Right kidney (tissue), 1 donor: Measurements from ENCODE around the gene LKAAEAR1.
"Not testable (repeated sequence)": the region's sequence is repeated elsewhere in the genome, so short reads cannot be mapped to it uniquely, and the experiment has no call there.

Source experiments
- DNase-seq: peaks from one replicate; pipeline ENCODE4 v3.0.0-alpha.2; 2016

LKAAEAR1 gene

GRCh38 chr20:64099086-64099786 lies 15.0 kb upstream of the LKAAEAR1 start:
- peak; percentile 8 for DNase-seq

DNA sequence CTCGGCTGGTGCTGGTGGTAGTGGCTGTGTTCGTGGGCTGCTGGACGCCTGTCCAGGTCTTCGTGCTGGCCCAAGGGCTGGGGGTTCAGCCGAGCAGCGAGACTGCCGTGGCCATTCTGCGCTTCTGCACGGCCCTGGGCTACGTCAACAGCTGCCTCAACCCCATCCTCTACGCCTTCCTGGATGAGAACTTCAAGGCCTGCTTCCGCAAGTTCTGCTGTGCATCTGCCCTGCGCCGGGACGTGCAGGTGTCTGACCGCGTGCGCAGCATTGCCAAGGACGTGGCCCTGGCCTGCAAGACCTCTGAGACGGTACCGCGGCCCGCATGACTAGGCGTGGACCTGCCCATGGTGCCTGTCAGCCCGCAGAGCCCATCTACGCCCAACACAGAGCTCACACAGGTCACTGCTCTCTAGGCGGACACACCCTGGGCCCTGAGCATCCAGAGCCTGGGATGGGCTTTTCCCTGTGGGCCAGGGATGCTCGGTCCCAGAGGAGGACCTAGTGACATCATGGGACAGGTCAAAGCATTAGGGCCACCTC lies 14.3 kb upstream of the LKAAEAR1 start:
- peak; percentile 2 for DNase-seq

GRCh38 chr20:64096535-64096934 lies 12.3 kb upstream of the LKAAEAR1 start:
- no peak for DNase-seq

- DNase-seq: no peak
These were observed 11.7 kb upstream of the LKAAEAR1 start for GRCh38 chr20:64095927-64096326.

DNA sequence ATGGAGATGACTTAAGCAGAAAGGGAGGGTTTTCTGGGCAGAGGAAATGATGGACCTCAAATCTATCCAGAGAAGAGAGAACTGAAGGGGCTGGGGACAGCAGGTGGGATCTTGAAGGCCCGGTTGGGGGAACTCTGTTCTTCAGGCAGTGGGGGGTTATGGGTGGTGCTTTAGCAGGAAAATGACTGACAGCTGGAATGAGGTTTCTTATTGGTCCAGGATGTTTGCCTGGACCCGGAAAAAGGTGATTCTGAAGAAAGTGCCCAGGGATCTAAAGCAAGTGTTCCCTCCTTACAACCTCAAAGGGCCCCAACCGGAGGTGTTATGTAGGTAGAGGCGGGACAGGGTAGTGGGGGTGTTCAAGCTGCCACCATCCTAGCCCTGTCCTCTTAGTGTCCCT lies 11.3 kb upstream of the LKAAEAR1 start:
- no peak for DNase-seq

DNA sequence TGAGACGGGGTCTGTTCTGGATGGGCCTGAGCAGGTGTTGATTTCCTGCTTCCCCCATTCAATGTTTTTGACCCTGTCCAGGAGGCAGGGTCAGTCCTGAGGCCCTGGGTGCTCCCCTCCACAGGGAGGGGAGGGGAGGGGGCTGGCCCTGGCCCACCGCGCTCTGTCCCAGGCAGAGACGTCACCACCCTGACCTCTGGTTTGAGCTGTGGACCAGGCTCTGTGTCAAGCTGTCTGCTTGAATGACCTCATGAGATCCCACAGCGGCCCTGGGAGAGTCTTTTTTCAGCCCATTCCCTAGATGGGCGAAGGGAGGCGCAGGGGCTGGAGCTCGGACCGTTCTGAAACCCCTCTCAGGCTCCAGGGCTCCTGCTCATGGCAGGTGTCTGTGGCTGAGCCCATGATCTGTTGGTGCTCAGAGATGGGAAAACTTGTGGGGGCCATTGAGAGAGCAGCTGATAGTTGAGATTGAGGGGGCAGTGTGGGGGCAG lies 8.9 kb upstream of the LKAAEAR1 start:
- peak; percentile 25 for DNase-seq

DNA sequence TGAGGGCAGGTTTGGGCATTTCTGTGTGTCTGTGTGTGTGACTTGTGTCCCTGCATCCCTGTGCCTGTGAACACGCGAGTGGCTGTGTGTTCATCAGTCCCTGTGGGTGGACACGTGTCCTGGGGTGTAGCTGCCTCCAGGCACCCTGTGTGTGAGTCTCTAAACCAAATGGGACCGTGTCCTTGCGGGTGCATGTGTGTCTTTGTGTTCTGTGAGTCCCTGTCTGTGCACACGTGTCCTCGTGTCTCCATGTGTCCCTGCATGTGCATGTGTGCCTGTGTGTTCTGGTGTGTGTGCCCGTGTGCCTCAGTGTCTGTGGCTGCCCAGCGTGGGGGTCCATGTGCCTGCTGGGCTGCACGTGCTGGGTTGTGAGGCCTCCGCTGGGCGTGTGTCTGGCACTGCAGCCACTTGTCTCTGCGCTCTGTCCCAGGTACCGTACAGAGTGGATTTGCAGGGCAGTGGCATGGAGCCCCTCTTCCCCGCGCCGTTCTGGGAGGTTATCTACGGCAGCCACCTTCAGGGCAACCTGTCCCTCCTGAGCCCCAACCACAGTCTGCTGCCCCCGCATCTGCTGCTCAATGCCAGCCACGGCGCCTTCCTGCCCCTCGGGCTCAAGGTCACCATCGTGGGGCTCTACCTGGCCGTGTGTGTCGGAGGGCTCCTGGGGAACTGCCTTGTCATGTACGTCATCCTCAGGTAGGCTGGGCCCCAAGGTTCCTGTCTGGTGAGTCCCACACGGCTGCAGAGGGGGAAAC lies 8.2 kb upstream of the LKAAEAR1 start:
- peak; percentile 19 for DNase-seq

DNA sequence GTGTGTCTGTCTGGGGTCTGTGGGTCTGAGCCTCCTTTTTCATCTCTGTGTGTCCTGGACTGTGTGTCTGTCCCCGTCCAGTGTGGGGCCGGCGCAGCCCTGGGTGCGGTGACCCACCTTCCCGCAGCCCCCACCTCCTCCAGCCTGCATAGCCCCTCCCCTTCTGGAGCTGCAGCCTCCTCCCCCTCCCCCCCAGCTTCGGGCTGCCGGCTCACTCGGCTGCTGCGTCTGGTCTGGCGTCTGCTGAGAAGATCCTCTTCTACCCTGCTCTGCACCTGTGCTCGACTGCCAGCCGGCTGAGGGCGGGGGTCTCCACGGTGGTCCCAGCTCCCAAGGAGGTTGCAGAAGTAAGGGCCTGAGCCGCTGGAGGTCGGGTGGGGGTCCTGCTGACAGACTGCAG lies 7.6 kb upstream of the LKAAEAR1 start:
- no peak for DNase-seq

DNA sequence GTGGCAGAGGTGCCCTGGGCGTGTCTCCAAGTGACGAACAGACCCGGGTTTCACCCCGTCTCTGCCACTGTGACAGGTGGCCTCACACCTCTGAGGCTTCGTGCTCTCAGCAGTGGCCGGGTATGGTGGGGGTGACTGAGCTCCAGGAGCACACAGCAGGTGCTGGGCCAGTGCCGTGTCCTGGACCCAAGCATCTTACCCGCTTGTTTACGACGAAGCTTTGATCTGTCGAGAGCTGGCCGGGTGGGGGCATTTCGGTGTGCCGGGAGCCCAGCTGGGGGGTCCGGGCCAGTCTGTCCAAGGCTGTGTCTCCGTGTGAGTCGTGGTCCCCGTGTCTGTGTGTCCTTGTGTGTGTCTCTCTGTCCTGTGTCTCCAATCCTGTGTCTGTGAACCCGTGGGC lies 7.1 kb upstream of the LKAAEAR1 start:
- no peak for DNase-seq

DNA sequence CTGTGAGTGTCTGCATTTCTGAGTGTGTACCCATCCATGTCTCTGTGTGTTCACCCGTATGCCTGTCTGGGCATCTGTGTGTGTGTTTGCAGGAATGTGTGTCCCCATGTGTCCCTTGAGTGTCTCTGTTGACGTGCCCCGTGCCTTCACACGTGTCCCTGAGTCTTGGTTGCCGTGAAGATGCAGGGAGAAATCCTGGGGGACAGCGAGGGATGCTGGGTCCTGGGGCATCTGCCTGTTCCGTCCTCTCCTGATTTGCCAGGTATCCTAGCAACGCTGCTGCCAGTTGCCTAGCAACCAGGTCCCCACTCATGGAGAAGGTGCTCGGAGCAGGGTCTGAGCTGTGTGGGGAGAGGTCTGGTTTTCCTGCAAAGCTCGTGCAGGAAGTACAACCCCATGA lies 6.0 kb upstream of the LKAAEAR1 start:
- DNase-seq: no peak

DNA sequence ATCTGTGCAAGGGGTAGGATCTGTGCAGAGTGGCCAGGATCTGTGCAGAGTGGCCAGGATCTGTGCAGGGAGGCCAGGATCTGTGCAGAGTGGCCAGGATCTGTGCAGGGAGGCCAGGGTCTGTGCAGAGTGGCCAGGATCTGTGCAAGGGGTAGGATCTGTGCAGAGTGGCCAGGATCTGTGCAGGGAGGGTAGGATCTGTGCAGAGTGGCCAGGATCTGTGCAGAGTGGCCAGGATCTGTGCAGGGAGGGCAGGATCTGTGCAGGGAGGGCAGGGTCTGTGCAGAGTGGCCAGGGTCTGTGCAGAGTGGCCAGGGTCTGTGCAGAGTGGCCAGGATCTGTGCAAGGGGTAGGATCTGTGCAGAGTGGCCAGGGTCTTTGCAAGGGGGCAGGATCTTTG lies 4.4 kb upstream of the LKAAEAR1 start:
- not testable (repeated sequence) for DNase-seq

- not testable (repeated sequence) for DNase-seq
These were observed 3.1 kb upstream of the LKAAEAR1 start for GRCh38 chr20:64087226-64087825.

DNA sequence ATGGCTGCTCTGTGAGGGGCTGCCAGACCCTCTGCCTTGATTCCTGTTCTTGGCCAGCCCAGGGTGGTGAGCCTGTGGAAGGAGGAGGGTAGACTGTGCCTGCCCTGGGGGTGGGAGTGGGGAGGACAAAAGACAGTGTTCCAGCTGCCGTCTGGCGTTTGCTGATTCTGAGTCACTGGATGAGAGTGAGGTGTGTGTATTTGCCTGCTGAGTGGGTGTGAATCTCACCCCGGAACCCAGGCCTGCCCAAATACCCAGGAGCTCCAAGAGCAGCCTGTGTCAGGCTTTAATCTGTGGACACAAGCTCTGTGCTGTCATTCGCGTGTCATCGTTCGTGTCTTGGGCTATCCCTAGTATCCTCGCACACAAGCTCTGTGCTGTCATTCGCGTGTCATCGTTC lies 2.6 kb upstream of the LKAAEAR1 start:
- DNase-seq: no peak

DNA sequence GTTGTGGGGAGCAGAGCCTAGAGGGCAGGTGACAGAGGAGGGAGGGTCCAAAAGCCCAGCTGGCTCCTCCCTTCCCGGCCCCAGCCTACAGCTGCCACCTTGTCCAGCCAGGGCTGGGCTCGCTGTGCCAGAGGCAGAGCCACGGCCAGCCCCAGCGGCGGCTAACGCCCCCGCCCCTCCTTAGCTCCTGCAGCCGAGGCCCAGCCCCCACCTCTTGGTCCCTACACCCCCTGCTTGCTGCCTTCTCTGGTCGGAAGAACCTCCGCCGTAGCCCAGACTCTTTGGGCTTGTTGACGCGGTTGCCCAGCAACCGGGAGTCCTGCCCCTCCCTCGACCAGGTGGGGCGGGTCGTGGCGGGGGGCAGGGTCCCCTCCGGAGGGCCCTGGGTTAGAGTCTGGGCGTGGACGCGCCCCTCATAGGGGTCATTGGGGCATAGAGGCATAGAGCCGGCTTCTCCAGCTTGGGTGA lies 521 bp upstream of the LKAAEAR1 start:
- DNase-seq: no peak

DNA sequence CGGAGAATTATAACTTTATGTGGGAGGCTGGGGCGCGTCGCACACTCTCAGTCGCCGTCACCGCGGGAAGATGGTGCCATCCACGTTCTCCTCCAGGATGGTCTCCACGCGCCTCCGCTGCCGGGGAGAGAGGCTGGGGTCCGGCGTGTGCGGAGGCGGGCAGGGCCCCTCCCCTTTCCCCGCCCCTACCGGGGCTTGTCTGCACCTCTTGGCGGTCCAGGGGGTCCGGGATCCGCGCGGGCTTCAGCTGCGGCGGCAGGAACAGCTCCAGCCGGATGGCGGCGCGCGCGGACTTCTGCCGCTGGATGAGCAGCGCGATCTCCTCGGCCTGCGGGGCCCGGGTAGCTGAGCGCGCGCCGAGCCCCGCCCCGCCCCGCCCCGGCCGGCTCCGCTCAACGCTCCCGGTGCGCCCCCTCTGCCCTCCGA lies 807 bp downstream of the LKAAEAR1 start:
- DNase-seq: peak; percentile 81

DNA sequence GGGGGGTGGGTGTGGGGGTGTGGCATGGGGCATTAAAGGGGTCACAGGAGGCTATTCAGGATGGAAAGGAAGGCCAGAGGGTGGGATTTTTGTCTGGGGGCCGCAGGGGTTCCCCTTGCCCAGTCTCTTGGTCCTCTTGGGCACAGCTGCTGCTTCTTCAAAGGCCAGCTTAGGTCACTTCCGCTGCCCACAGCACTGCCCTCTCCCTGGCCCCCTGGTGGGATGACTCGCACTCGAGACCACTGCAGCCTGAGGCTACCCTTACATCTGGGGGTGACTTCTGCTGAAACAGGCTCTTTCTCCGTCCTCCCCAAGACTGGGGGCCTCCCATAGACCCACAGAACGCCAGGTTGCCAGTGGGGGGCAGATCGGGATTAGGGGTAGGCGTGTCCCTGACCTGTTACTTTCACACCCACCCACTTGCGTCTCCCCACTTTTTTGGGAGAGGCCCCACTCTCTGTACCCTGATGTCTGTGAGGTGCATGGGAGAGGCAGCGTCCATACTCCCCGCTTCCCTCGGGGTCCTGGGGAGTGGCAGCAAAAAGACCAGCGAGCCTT lies 1.3 kb downstream of the LKAAEAR1 start:
- DNase-seq: no peak

- DNase-seq: peak; percentile 22
These were observed 2.0 kb downstream of the LKAAEAR1 start for GRCh38 chr20:64082126-64082731.

GRCh38 chr20:64081624-64081964 lies 2.6 kb downstream of the LKAAEAR1 start:
- DNase-seq: no peak

DNA sequence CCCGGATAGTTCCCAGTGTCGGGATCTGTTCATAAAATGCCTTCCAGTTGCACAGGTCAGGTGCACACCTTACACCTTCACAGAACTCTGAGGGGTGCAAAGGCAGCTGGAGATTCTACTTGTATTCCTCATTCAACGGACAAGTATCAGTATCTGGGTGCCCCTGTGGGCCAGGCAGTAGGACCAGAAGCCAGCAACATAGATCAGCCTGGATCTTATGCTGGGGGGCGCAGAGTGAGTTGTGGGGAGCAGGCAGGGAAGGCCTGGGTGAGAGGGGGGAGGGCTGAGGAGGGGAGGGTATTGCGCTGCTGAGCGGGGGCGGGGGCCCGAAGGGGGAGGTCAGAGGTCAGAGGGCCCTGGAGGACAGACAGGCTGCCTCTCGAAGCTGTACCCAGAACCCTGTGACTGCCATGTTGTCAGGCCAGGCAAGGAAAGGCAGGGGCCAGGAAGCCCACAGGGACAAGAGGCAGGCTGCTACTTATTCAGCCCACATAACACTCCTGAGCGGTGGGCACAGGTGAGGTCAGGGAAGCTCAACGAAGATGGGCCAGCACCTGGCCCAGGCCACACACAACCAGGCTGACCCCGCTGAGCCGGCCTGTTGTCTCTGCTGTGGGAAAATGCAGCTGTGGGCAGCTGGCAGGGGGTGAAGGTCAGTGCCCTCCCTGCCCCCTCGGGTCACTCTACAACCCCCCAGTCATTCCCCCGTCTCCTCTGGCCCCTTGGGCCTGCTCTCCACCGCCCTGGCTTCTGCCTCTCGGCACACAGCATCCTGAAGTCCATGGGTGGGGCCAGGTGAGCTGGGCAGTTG lies 3.2 kb downstream of the LKAAEAR1 start:
- no peak for DNase-seq

DNA sequence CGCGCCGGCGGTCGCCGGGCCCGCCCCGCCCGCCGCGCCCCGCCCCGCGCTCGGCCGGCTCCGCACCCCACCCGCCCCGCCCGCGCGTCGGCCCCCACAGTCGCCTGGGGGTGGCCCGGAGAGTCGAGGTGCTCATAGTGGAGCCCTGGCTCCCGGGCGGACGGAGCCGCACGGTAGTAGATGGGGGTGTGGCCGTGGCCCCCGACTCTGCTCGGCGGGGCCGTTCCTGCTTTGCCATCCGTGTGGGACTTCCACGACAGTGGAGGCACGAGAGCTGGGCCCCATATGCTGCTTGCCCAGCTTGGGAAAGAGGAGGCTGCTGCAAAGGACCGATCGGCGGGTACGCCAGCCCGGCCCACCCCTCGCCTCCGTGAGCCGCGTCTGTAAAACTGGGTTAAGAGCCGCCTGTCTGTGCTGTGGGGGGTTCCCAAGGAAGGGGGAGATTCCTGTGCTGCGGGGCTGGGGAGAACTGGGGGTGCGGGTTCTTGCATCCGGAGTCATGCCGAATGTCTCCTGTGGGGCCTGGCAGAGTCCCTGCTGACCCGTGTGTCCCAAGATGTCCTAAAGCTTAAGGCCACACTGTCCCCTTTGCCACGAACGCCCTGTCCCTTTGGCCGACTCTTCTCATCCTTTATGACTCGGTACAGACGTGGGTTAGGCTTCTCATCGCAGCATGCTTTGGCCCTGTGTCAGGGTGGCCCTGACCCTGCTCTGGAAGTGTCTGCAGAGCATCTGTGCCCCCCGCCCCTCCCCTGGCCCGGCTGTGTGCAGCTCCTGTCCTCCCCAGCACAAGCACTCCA lies 4.0 kb downstream of the LKAAEAR1 start, which contains the start of gene OPRL1:
Gene OPRL1 (plus strand): TSS at position 70 of the 800 bp plus-strand sequence. CDS start 12,639 bp downstream, outside the sequence.
- DNase-seq: peak; percentile 65
